GM23248 (cell line): Measurements from ENCODE around the gene RHOBTB1. TPM values are rescaled to one million over a fixed set of nuclear protein-coding genes. Genes with fewer than 3 reads are reported as not detected.
A peak's percentile ranks its signal among the peaks of the same experiment; 100 is the strongest.

Source experiments
- DNase-seq: peaks from one replicate; pipeline ENCODE4 v3.0.0-alpha.2; 2015
- H2AFZ ChIP-seq: fragments of 200-600 bp; sonication (generic); 2 replicates; pipeline ENCODE4 v1.6.1; 2016; ENCODE audit warnings: antibody characterized with exemption
- H3F3A ChIP-seq: fragments of 200-600 bp; sonication (generic); 2 replicates; pipeline ENCODE4 v1.6.1; 2016; ENCODE audit warnings: mild to moderate bottlenecking, antibody characterized with exemption, mixed run types; ENCODE audit not compliant: insufficient read depth
- H3K27ac ChIP-seq: fragments of 200-600 bp; sonication (generic); 2 replicates; pipeline ENCODE4 v1.5.1; 2016; ENCODE audit warnings: mild to moderate bottlenecking
- H3K27me3 ChIP-seq: fragments of 200-600 bp; sonication (generic); replicated peaks from 2 replicates; pipeline ENCODE4 v1.6.1; 2016; ENCODE audit warnings: mild to moderate bottlenecking; ENCODE audit not compliant: insufficient read depth
- H3K36me3 ChIP-seq: fragments of 200-600 bp; sonication (generic); 2 replicates; pipeline ENCODE4 v1.6.1; 2016; ENCODE audit warnings: low read depth, mild to moderate bottlenecking
- H3K4me1 ChIP-seq: fragments of 200-600 bp; sonication (generic); 2 replicates; pipeline ENCODE4 v1.6.1; 2016; ENCODE audit warnings: mild to moderate bottlenecking; ENCODE audit not compliant: insufficient read depth
- H3K4me2 ChIP-seq: fragments of 200-600 bp; sonication (generic); one replicate; pipeline ENCODE4 v1.6.1; 2016; ENCODE audit warnings: mild to moderate bottlenecking; ENCODE audit not compliant: unreplicated experiment
- H3K4me3 ChIP-seq: fragments of 200-600 bp; sonication (generic); 2 replicates; pipeline ENCODE4 v1.5.1; 2016; ENCODE audit warnings: mild to moderate bottlenecking
- H3K79me2 ChIP-seq: fragments of 200-600 bp; sonication (generic); 2 replicates; pipeline ENCODE4 v1.6.1; 2016; ENCODE audit warnings: mild to moderate bottlenecking; ENCODE audit not compliant: insufficient read depth
- H3K9ac ChIP-seq: fragments of 200-600 bp; sonication (generic); 2 replicates; pipeline ENCODE4 v1.6.1; 2016; ENCODE audit warnings: mild to moderate bottlenecking
- H3K9me2 ChIP-seq: fragments of 200-600 bp; sonication (generic); 2 replicates; pipeline ENCODE4 v1.6.1; 2016; ENCODE audit warnings: mixed run types, mild to moderate bottlenecking, moderate library complexity; ENCODE audit not compliant: insufficient read depth
- H3K9me3 ChIP-seq: fragments of 200-600 bp; sonication (generic); one replicate; pipeline ENCODE4 v1.6.1; 2017; ENCODE audit warnings: low read depth
- H4K20me1 ChIP-seq: fragments of 200-600 bp; sonication (generic); 2 replicates; pipeline ENCODE4 v1.6.0; 2016; ENCODE audit not compliant: insufficient read depth
- EZH2 ChIP-seq: fragments of 200-600 bp; sonication (generic); IDR thresholded peaks from 2 replicates; pipeline ENCODE4 v1.6.1; 2018; ENCODE audit warnings: antibody characterized with exemption, mild to moderate bottlenecking; ENCODE audit not compliant: insufficient read depth, poor library complexity, severe bottlenecking
- EZH2phosphoT487 ChIP-seq: fragments of 200-600 bp; sonication (generic); IDR thresholded peaks from 2 replicates; pipeline ENCODE4 v1.6.1; 2018; ENCODE audit warnings: antibody characterized with exemption, moderate library complexity, mild to moderate bottlenecking, low read depth; ENCODE audit not compliant: insufficient read depth
- WGBS, 2 experiments: methylation state at CpG; one replicate each; pipeline ENCODE4 v1.1.6; 2015 to 2017; ENCODE audit warnings: low lambda C conversion rate in 2 of 2, low coverage in 1 of 2; ENCODE audit errors: missing lambda C conversion rate in 2 of 2; 5-methylcytosine and 5-hydroxymethylcytosine counted together
- in situ Hi-C: fragments of 300-500 bp; cut with MboI; formaldehyde crosslinking; loops from 2 replicates; pipeline ENCODE4 v1.15.0; 2020
- polyA plus RNA-seq: library from polyadenylated mRNA; unstranded; fragments of >200 nt; fragmentation: Nextera tagmentation; extraction: Ambion mirVana; gene quantifications from 2 replicates; pipeline ENCODE4 v1.2.1, GENCODE V29; 2016
- total RNA-seq: library from RNA; depleted of rRNA; stranded (reverse); fragments of >200 nt; shearing (Covaris generic); gene quantifications from 2 replicates; pipeline ENCODE4 v1.2.3, GENCODE V29; 2014

RHOBTB1 gene
- total and polyA plus RNA-seq, 2 experiments from 2014 or later: 11.1 to 14.6 TPM

GRCh38 chr10:60978287-60979115, 34.5 kb upstream of the RHOBTB1 start:
- Histone ChIP-seq H3K27me3 (no peaks in the 10 kb centered on the region), H3K4me3 (no peak overlapping the region), H3K36me3 (no peaks in the 10 kb centered on the region), H3K27ac (no peak overlapping the region), H3K9me2 (no peaks in the 10 kb centered on the region), H3K9me3 (no peaks in the 10 kb centered on the region), H3K9ac (no peak overlapping the region), H3F3A (peaks cover 4% of the 10 kb centered on the region; the same call in 1 of the 2 replicates), H3K79me2 (no peaks in the 10 kb centered on the region), H3K4me2 (no peak overlapping the region), H4K20me1 (no peaks in the 10 kb centered on the region), H2AFZ (no peak overlapping the region), H3K4me1 (peaks cover 16% of the 10 kb centered on the region)
- peak; percentile 32 for DNase-seq
- in situ Hi-C loops: no loop called here
- WGBS, 2 experiments: 83 to 86% methylated on average over 7 of the region's 7 CpGs
- TF ChIP-seq EZH2 (no peak), EZH2phosphoT487 (no peak)

- H3K4me3 ChIP-seq: no peak overlapping the region
- no peak for DNase-seq
- no peak overlapping the region for H2AFZ ChIP-seq
- WGBS, 2 experiments: 95 to 97% methylated on average over 2 of the region's 2 CpGs
- peaks cover 4% of the 10 kb centered on the region; the same call in 1 of the 2 replicates for H3F3A ChIP-seq
- no peak for TF ChIP-seq EZH2phosphoT487
- TF ChIP-seq EZH2: no peak
- no peak overlapping the region for H3K9ac ChIP-seq
- no peaks in the 10 kb centered on the region for H3K9me3 ChIP-seq
- H3K4me1 ChIP-seq: peaks cover 16% of the 10 kb centered on the region
- no peaks in the 10 kb centered on the region for H3K27me3 ChIP-seq
- no peaks in the 10 kb centered on the region for H4K20me1 ChIP-seq
- no peaks in the 10 kb centered on the region for H3K36me3 ChIP-seq
- in situ Hi-C loops: no loop called here
- H3K9me2 ChIP-seq: no peaks in the 10 kb centered on the region
- no peaks in the 10 kb centered on the region for H3K79me2 ChIP-seq
- H3K4me2 ChIP-seq: no peak overlapping the region
- no peak overlapping the region for H3K27ac ChIP-seq
Measured at GRCh38 chr10:60977161-60978122, 33.5 kb upstream of the RHOBTB1 start.

DNA sequence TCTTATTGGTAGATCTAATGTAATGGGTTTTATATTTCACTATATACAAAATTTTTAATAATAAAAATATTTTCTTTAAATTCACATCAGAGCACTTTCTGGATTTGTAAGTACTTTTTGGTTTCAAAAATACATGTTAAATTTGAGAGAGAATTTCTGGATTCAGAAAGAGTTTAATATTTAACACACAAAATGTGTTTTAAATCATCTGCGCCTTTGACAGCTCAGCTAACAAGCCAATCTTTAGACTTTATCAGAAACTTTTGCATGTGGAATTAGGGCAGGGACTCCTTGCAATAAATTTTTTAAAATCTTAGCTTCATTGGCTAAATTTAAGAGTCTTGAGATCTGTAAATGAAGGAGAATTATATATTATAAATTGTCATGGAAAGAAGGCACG, 32.7 kb upstream of the RHOBTB1 start:
- Histone ChIP-seq H3K4me3 (no peak overlapping the region), H3K9me2 (no peaks in the 10 kb centered on the region), H3K79me2 (no peaks in the 10 kb centered on the region), H3K27me3 (no peaks in the 10 kb centered on the region), H3K4me1 (peaks cover 16% of the 10 kb centered on the region), H3K27ac (no peak overlapping the region), H4K20me1 (no peaks in the 10 kb centered on the region), H2AFZ (no peak overlapping the region), H3K36me3 (no peaks in the 10 kb centered on the region), H3K9me3 (no peaks in the 10 kb centered on the region), H3K4me2 (no peak overlapping the region), H3F3A (peaks cover 4% of the 10 kb centered on the region; the same call in 1 of the 2 replicates), H3K9ac (no peak overlapping the region)
- in situ Hi-C loops: no loop called here
- no peak for TF ChIP-seq EZH2phosphoT487
- no peak for TF ChIP-seq EZH2
- DNase-seq: no peak
- WGBS, 2 experiments: 93 to 97% methylated on average over 2 of the region's 2 CpGs

- no peaks in the 10 kb centered on the region for H3K27me3 ChIP-seq
- TF ChIP-seq EZH2phosphoT487: no peak
- no peak for TF ChIP-seq EZH2
- H3K4me2 ChIP-seq: no peak overlapping the region
- WGBS, 2 experiments: 96 to 98% methylated on average over 1 of the region's 1 CpG
- no peak overlapping the region for H3K27ac ChIP-seq
- peaks cover 4% of the 10 kb centered on the region; the same call in 1 of the 2 replicates for H3F3A ChIP-seq
- no peaks in the 10 kb centered on the region for H3K9me2 ChIP-seq
- no peaks in the 10 kb centered on the region for H3K79me2 ChIP-seq
- H2AFZ ChIP-seq: no peak overlapping the region
- H4K20me1 ChIP-seq: no peaks in the 10 kb centered on the region
- in situ Hi-C loops: no loop called here
- H3K4me1 ChIP-seq: peaks cover 11% of the 10 kb centered on the region
- no peaks in the 10 kb centered on the region for H3K9me3 ChIP-seq
- H3K36me3 ChIP-seq: no peaks in the 10 kb centered on the region
- H3K4me3 ChIP-seq: no peak overlapping the region
- DNase-seq: no peak
- no peak overlapping the region for H3K9ac ChIP-seq
Measured at GRCh38 chr10:60975716-60976115, 31.7 kb upstream of the RHOBTB1 start.
